Endothelial cell of umbilical vein (primary cell): ENCODE measurements around the gene SSBP3.

ENCODE experiments used
- CTCF ChIP-seq, 2 donors: IDR thresholded peaks; 1 replicate in 1 of 2; 2 replicates in 1 of 2; pipeline ENCODE4 v1.5.1; 2011; ENCODE audit warnings: low read length in 2 of 2, mild to moderate bottlenecking in 2 of 2, moderate library complexity in 2 of 2, control low read depth in 1 of 2, inconsistent platforms in 1 of 2, low read depth in 1 of 2; ENCODE audit not compliant: insufficient read depth in 1 of 2; ENCODE audit errors: extremely low read depth in 1 of 2
- POLR2A ChIP-seq: IDR thresholded peaks from 2 replicates; pipeline ENCODE4 v1.6.1; 2012; ENCODE audit warnings: low read depth, mild to moderate bottlenecking, control low read depth, low read length
- POLR2AphosphoS5 ChIP-seq: IDR thresholded peaks from 2 replicates; pipeline ENCODE4 v1.6.1; 2012; ENCODE audit warnings: low read depth, mild to moderate bottlenecking, control low read depth, low read length, moderate library complexity; ENCODE audit not compliant: insufficient read depth

GRCh38 chr1:54405898-54406293 lies 298 bp downstream of the SSBP3 start:
- TF ChIP-seq POLR2AphosphoS5 = no peak
- no peak for TF ChIP-seq CTCF (IDR thresholded peaks at IDR 0.05; ENCODE audit: extremely low read depth in 1 of 2, insufficient read depth in 1 of 2, low read depth in 1 of 2, low read length in 2 of 2)
- no peak for TF ChIP-seq POLR2A
